ENCODE measurements around the gene NDST1.
A peak's percentile ranks its signal among the peaks of the same experiment; 100 is the strongest.

The NDST1 gene

DNA sequence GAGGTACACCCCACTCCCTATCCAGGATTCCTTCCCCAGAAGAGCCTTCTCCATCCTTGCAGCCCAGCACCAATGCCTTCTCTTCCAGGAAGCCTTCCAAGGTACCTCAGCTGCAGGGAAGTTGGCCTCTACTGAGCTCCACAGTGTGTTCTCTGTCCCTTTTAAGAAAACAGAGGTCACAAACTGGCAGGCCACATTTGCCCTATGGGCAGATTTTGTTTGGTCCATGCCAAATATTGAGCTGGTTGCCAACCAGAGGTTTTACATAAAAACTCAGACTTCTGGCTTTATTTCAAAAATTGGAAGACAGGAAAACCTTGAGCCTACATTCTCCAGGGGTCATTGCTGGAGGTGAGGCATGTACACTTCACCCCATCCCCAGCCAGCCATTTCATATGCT is 9.0 kb upstream of the NDST1 start:
- Histone ChIP-seq H3K9ac (ENCODE audit: low read depth in 1 of 2, low read length in 2 of 2) (no peak overlapping the region), H3K27ac (ENCODE audit: low read depth in 2 of 2, low read length in 2 of 2) (no peak overlapping the region), H3K4me1 (ENCODE audit: control insufficient read depth in 2 of 2, insufficient read depth in 2 of 2, low read length in 2 of 2) (peaks cover 25 to 29% of the 10 kb centered on the region in 2 donors), H3K27me3 (ENCODE audit: control insufficient read depth in 2 of 2, insufficient read depth in 2 of 2, low read length in 2 of 2) (no peaks in the 10 kb centered on the region), H3K9me3 (ENCODE audit: control insufficient read depth in 2 of 2, low read length in 2 of 2) (no peaks in the 10 kb centered on the region), H3K36me3 (ENCODE audit: control insufficient read depth in 2 of 2, insufficient read depth in 2 of 2, low read length in 2 of 2) (no peaks in the 10 kb centered on the region), H3K4me3 (ENCODE audit: low read length in 2 of 2) (no peak overlapping the region)

- Histone ChIP-seq H3K36me3 (ENCODE audit: control insufficient read depth in 2 of 2, insufficient read depth in 2 of 2, low read length in 2 of 2) (no peaks in the 10 kb centered on the region), H3K4me3 (ENCODE audit: low read length in 2 of 2) (no peak overlapping the region), H3K27me3 (ENCODE audit: control insufficient read depth in 2 of 2, insufficient read depth in 2 of 2, low read length in 2 of 2) (no peaks in the 10 kb centered on the region), H3K27ac (ENCODE audit: low read depth in 2 of 2, low read length in 2 of 2) (peak overlapping the region in 1 of 2 donors; percentile 32), H3K9me3 (ENCODE audit: control insufficient read depth in 2 of 2, low read length in 2 of 2) (no peaks in the 10 kb centered on the region), H3K9ac (ENCODE audit: low read depth in 1 of 2, low read length in 2 of 2) (no peak overlapping the region), H3K4me1 (ENCODE audit: control insufficient read depth in 2 of 2, insufficient read depth in 2 of 2, low read length in 2 of 2) (peaks cover 30 to 34% of the 10 kb centered on the region in 2 donors)
These were observed 8.4 kb upstream of the NDST1 start for GRCh38 chr5:150499437-150499956.

DNA sequence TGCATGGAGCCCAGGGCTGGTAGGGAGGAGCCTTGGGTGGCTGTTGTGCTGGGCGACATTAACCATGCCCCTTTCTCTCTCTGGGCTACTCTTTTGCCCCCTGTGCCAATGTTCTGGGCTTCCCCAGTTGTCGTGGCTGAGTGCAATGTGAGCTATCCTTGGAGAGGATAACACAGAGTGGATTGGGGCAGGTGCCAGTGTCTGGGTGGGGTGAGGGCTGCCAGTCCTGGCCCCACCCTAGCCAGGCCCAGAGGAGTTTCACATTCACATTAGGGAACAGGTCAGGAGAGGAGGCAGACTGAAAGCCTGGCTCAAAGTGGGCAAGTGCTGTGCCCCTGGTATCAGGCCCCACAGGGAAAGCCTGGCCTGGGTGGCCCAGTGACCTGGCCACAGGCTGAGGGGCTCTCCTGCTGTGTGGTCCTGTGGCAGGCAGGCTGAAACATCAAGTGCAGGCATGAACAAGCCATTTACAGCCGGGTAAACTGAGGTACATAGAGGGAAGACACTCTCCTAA is 7.5 kb upstream of the NDST1 start:
- H3K4me1 ChIP-seq (ENCODE audit: control insufficient read depth in 2 of 2, insufficient read depth in 2 of 2, low read length in 2 of 2) = peaks cover 36 to 37% of the 10 kb centered on the region in 2 donors
- H3K36me3 ChIP-seq (ENCODE audit: control insufficient read depth in 2 of 2, insufficient read depth in 2 of 2, low read length in 2 of 2) = no peaks in the 10 kb centered on the region
- no peaks in the 10 kb centered on the region for H3K27me3 ChIP-seq (ENCODE audit: control insufficient read depth in 2 of 2, insufficient read depth in 2 of 2, low read length in 2 of 2)
- peak overlapping the region in 1 of 2 donors; percentile 9 for H3K9ac ChIP-seq (ENCODE audit: low read depth in 1 of 2, low read length in 2 of 2)
- no peak overlapping the region for H3K4me3 ChIP-seq (ENCODE audit: low read length in 2 of 2)
- H3K27ac ChIP-seq (ENCODE audit: low read depth in 2 of 2, low read length in 2 of 2) = peak overlapping the region in 1 of 2 donors; percentile 32
- H3K9me3 ChIP-seq (ENCODE audit: control insufficient read depth in 2 of 2, low read length in 2 of 2) = no peaks in the 10 kb centered on the region

DNA sequence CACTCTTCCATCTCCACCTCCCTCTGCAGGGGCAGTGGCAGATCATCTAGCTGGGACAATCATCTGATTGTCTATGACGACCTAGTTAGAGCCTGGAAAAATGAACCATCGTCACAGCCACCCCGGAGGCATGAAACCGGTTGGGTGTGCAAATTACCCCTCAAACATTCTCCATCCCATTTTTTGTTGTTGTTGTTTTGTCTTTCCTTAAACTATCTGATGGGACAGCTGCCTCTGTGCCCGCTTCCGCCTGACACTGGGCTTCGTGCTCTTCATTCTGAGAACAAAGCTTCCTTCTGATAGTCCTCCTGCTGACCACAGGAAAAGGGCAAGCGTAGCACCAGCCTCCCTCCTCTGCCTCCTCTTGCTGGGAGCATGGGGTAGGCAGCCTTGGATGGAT is 7.0 kb upstream of the NDST1 start:
- H3K27ac ChIP-seq (ENCODE audit: low read depth in 2 of 2, low read length in 2 of 2) = no peak overlapping the region
- H3K4me1 ChIP-seq (ENCODE audit: control insufficient read depth in 2 of 2, insufficient read depth in 2 of 2, low read length in 2 of 2) = peaks cover 36 to 37% of the 10 kb centered on the region in 2 donors
- no peak overlapping the region for H3K9ac ChIP-seq (ENCODE audit: low read depth in 1 of 2, low read length in 2 of 2)
- no peaks in the 10 kb centered on the region for H3K27me3 ChIP-seq (ENCODE audit: control insufficient read depth in 2 of 2, insufficient read depth in 2 of 2, low read length in 2 of 2)
- no peaks in the 10 kb centered on the region for H3K36me3 ChIP-seq (ENCODE audit: control insufficient read depth in 2 of 2, insufficient read depth in 2 of 2, low read length in 2 of 2)
- no peak overlapping the region for H3K4me3 ChIP-seq (ENCODE audit: low read length in 2 of 2)
- H3K9me3 ChIP-seq (ENCODE audit: control insufficient read depth in 2 of 2, low read length in 2 of 2) = no peaks in the 10 kb centered on the region

GRCh38 chr5:150502106-150502505 is 5.8 kb upstream of the NDST1 start:
- H3K36me3 ChIP-seq (ENCODE audit: control insufficient read depth in 2 of 2, insufficient read depth in 2 of 2, low read length in 2 of 2) = no peaks in the 10 kb centered on the region
- H3K27me3 ChIP-seq (ENCODE audit: control insufficient read depth in 2 of 2, insufficient read depth in 2 of 2, low read length in 2 of 2) = no peaks in the 10 kb centered on the region
- no peak overlapping the region for H3K9ac ChIP-seq (ENCODE audit: low read depth in 1 of 2, low read length in 2 of 2)
- H3K4me3 ChIP-seq (ENCODE audit: low read length in 2 of 2) = no peak overlapping the region
- H3K4me1 ChIP-seq (ENCODE audit: control insufficient read depth in 2 of 2, insufficient read depth in 2 of 2, low read length in 2 of 2) = peaks cover 40 to 42% of the 10 kb centered on the region in 2 donors
- no peaks in the 10 kb centered on the region for H3K9me3 ChIP-seq (ENCODE audit: control insufficient read depth in 2 of 2, low read length in 2 of 2)
- peak overlapping the region in 1 of 2 donors; percentile 3 for H3K27ac ChIP-seq (ENCODE audit: low read depth in 2 of 2, low read length in 2 of 2)

- H3K27ac ChIP-seq (ENCODE audit: low read depth in 2 of 2, low read length in 2 of 2) = no peak overlapping the region
- H3K9ac ChIP-seq (ENCODE audit: low read depth in 1 of 2, low read length in 2 of 2) = no peak overlapping the region
These were observed 5.1 kb upstream of the NDST1 start for GRCh38 chr5:150502847-150503246.

GRCh38 chr5:150503386-150503785 is 4.5 kb upstream of the NDST1 start:
- H3K27me3 ChIP-seq (ENCODE audit: control insufficient read depth in 2 of 2, insufficient read depth in 2 of 2, low read length in 2 of 2) = no peaks in the 10 kb centered on the region
- peak overlapping the region; percentile 81 to 84 for H3K27ac ChIP-seq (ENCODE audit: low read depth in 2 of 2, low read length in 2 of 2)
- peaks cover 46 to 48% of the 10 kb centered on the region in 2 donors for H3K4me1 ChIP-seq (ENCODE audit: control insufficient read depth in 2 of 2, insufficient read depth in 2 of 2, low read length in 2 of 2)
- H3K36me3 ChIP-seq (ENCODE audit: control insufficient read depth in 2 of 2, insufficient read depth in 2 of 2, low read length in 2 of 2) = no peaks in the 10 kb centered on the region
- H3K9ac ChIP-seq (ENCODE audit: low read depth in 1 of 2, low read length in 2 of 2) = peak overlapping the region in 1 of 2 donors; percentile 46
- H3K4me3 ChIP-seq (ENCODE audit: low read length in 2 of 2) = no peak overlapping the region
- H3K9me3 ChIP-seq (ENCODE audit: control insufficient read depth in 2 of 2, low read length in 2 of 2) = no peaks in the 10 kb centered on the region

More at GRCh38 chr5:150502847-150503246, 5.1 kb upstream of the NDST1 start:
- Histone ChIP-seq H3K4me1 (ENCODE audit: control insufficient read depth in 2 of 2, insufficient read depth in 2 of 2, low read length in 2 of 2) (peaks cover 41 to 48% of the 10 kb centered on the region in 2 donors), H3K9me3 (ENCODE audit: control insufficient read depth in 2 of 2, low read length in 2 of 2) (no peaks in the 10 kb centered on the region), H3K36me3 (ENCODE audit: control insufficient read depth in 2 of 2, insufficient read depth in 2 of 2, low read length in 2 of 2) (no peaks in the 10 kb centered on the region), H3K4me3 (ENCODE audit: low read length in 2 of 2) (no peak overlapping the region), H3K27me3 (ENCODE audit: control insufficient read depth in 2 of 2, insufficient read depth in 2 of 2, low read length in 2 of 2) (no peaks in the 10 kb centered on the region)

GRCh38 chr5:150503977-150504620 is 3.8 kb upstream of the NDST1 start:
- Histone ChIP-seq H3K27ac (ENCODE audit: low read depth in 2 of 2, low read length in 2 of 2) (peak overlapping the region; percentile 81 to 84), H3K4me3 (ENCODE audit: low read length in 2 of 2) (no peak overlapping the region), H3K9me3 (ENCODE audit: control insufficient read depth in 2 of 2, low read length in 2 of 2) (no peaks in the 10 kb centered on the region), H3K27me3 (ENCODE audit: control insufficient read depth in 2 of 2, insufficient read depth in 2 of 2, low read length in 2 of 2) (no peaks in the 10 kb centered on the region), H3K4me1 (ENCODE audit: control insufficient read depth in 2 of 2, insufficient read depth in 2 of 2, low read length in 2 of 2) (peaks cover 53% of the 10 kb centered on the region in 2 donors), H3K9ac (ENCODE audit: low read depth in 1 of 2, low read length in 2 of 2) (peak overlapping the region; percentile 32 to 46), H3K36me3 (ENCODE audit: control insufficient read depth in 2 of 2, insufficient read depth in 2 of 2, low read length in 2 of 2) (no peaks in the 10 kb centered on the region)

DNA sequence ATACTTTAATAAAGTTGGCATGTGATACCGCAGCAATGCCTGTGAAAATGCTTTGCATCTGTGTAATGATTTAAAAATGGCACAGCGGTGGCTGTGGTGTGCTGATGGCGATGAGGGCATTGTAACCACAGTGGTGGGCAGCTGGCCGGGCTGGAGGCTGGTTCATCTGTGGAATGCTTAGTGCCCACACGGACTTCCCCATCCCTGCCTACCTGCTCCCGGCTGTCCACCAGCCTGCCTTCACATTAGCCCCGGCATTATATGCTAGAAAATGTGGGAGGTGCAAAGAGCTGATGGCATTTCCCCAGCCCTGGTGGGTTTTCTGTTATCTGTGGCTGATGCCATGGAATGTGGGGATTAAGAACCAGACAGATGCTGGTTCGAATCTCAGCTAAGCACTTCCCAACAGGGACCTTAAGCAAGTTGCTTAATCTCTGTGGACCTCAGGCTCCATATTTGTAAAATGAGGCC is 2.9 kb upstream of the NDST1 start:
- H3K9me3 ChIP-seq (ENCODE audit: control insufficient read depth in 2 of 2, low read length in 2 of 2) = no peaks in the 10 kb centered on the region
- no peaks in the 10 kb centered on the region for H3K36me3 ChIP-seq (ENCODE audit: control insufficient read depth in 2 of 2, insufficient read depth in 2 of 2, low read length in 2 of 2)
- peak overlapping the region; percentile 81 to 84 for H3K27ac ChIP-seq (ENCODE audit: low read depth in 2 of 2, low read length in 2 of 2)
- H3K27me3 ChIP-seq (ENCODE audit: control insufficient read depth in 2 of 2, insufficient read depth in 2 of 2, low read length in 2 of 2) = no peaks in the 10 kb centered on the region
- no peak overlapping the region for H3K4me3 ChIP-seq (ENCODE audit: low read length in 2 of 2)
- peaks cover 55 to 59% of the 10 kb centered on the region in 2 donors for H3K4me1 ChIP-seq (ENCODE audit: control insufficient read depth in 2 of 2, insufficient read depth in 2 of 2, low read length in 2 of 2)
- H3K9ac ChIP-seq (ENCODE audit: low read depth in 1 of 2, low read length in 2 of 2) = peak overlapping the region in 1 of 2 donors; percentile 46

- no peaks in the 10 kb centered on the region for H3K27me3 ChIP-seq (ENCODE audit: control insufficient read depth in 2 of 2, insufficient read depth in 2 of 2, low read length in 2 of 2)
- peaks cover 56 to 59% of the 10 kb centered on the region in 2 donors for H3K4me1 ChIP-seq (ENCODE audit: control insufficient read depth in 2 of 2, insufficient read depth in 2 of 2, low read length in 2 of 2)
- H3K9me3 ChIP-seq (ENCODE audit: control insufficient read depth in 2 of 2, low read length in 2 of 2) = no peaks in the 10 kb centered on the region
- no peaks in the 10 kb centered on the region for H3K36me3 ChIP-seq (ENCODE audit: control insufficient read depth in 2 of 2, insufficient read depth in 2 of 2, low read length in 2 of 2)
- no peak overlapping the region for H3K27ac ChIP-seq (ENCODE audit: low read depth in 2 of 2, low read length in 2 of 2)
- no peak overlapping the region for H3K4me3 ChIP-seq (ENCODE audit: low read length in 2 of 2)
- H3K9ac ChIP-seq (ENCODE audit: low read depth in 1 of 2, low read length in 2 of 2) = no peak overlapping the region
These were observed 2.1 kb upstream of the NDST1 start for GRCh38 chr5:150505816-150506215.
